Right lobe of liver (tissue), 6 donors: ENCODE measurements around the gene LPCAT2. TPM values are rescaled to one million over a fixed set of nuclear protein-coding genes. Genes with fewer than 3 reads are reported as not detected.

Experiments
- ATAC-seq, 4 donors: fragments of 200-7000 bp; cut with Tn5 transposase; one replicate each; pipeline ENCODE4 v1.9.1; 2020; ENCODE audit warnings: mild to moderate bottlenecking in 4 of 4, moderate library complexity in 4 of 4
- DNase-seq, 3 donors: peaks; one replicate each; pipeline ENCODE4 v3.0.0-alpha.2; 2020
- H3K27ac ChIP-seq, 3 donors: fragments of 200-600 bp; one replicate each; pipeline ENCODE4 v1.8.0; 2022
- H3K27me3 ChIP-seq, 2 donors: fragments of 200-600 bp; one replicate each; pipeline ENCODE4 v1.8.0; 2022
- H3K36me3 ChIP-seq, 4 donors: fragments of 200-600 bp; sonication (generic) in 1 of 4; one replicate each; pipeline versions ENCODE4 v1.5.1 to v1.8.0; 2017 to 2022; ENCODE audit warnings: control low read depth in 1 of 4
- H3K4me1 ChIP-seq, 4 donors: fragments of 200-600 bp; sonication (generic) in 1 of 4; one replicate each; pipeline versions ENCODE4 v1.5.1 to v1.8.0; 2017 to 2022; ENCODE audit warnings: control low read depth in 1 of 4
- H3K4me3 ChIP-seq, 3 donors: fragments of 200-600 bp; one replicate each; pipeline ENCODE4 v1.8.0; 2022
- H3K9me3 ChIP-seq, 4 donors: fragments of 200-600 bp; sonication (generic) in 1 of 4; one replicate each; pipeline versions ENCODE4 v1.5.1 to v1.8.0; 2017 to 2022; ENCODE audit warnings: control low read depth in 1 of 4
- CTCF ChIP-seq, 4 donors: fragments of 200-600 bp in 3 of 4; fragments of 450-650 bp in 1 of 4; IDR thresholded peaks; one replicate each; pipeline versions ENCODE4 v1.5.1 to v1.8.0; 2016 to 2022; ENCODE audit warnings: antibody characterized with exemption in 4 of 4, mild to moderate bottlenecking in 2 of 4
- POLR2A ChIP-seq: fragments of 450-650 bp; IDR thresholded peaks from one replicate; pipeline ENCODE4 v1.6.1; 2017; ENCODE audit warnings: antibody characterized with exemption, mild to moderate bottlenecking
- WGBS: methylation state at CpG from one replicate; pipeline ENCODE4 v1.1.6; 2018; ENCODE audit warnings: low coverage, low lambda C conversion rate; ENCODE audit not compliant: insufficient coverage; ENCODE audit errors: missing lambda C conversion rate; 5-methylcytosine and 5-hydroxymethylcytosine counted together
- intact Hi-C, 2 donors: fragments of 100-400 bp; cut with DNase I; formaldehyde crosslinking; loops; one replicate each; pipeline versions ENCODE4 v1.11.2 to v1.14.1; 2022
- total RNA-seq, 6 experiments: library from RNA; depleted of rRNA in 2 of 6; stranded (reverse); fragments of >200 nt in 2 of 6; fragmentation: NEBNext Ultra II Directional in 3 of 6; extraction: Animal tissue kit (Norgen Biotek cat#: 25700) in 3 of 6; gene quantifications; one replicate each; pipeline versions ENCODE4 v1.1.0 to v1.2.4, GENCODE V29; 2016 to 2023
- donor health status: DM: no; HTN: yes; CAD: no.
- donor health status: DM: no; HTN: no; CAD: no.
- donor health status: DM: no; HTN: no; CAD: no.
- donor health status: DM: no; HTN: yes; CAD: no.
- donor health status: DM: no; HTN: yes; CAD: no.

Gene LPCAT2
- total RNA-seq, 6 experiments from 2014 or later, result 1.8 to 5.1 (median 2.7) TPM

- intact Hi-C loops, result no loop called here
- no peaks in the 10 kb centered on the region for H3K9me3 ChIP-seq
- TF ChIP-seq POLR2A (no peak), CTCF (IDR thresholded peaks at IDR 0.05) (peak in 2 of 4 donors; percentile 11 to 17)
- peak; percentile 93 to 96 (median 96) for ATAC-seq
- no peaks in the 10 kb centered on the region for H3K36me3 ChIP-seq
- no peak overlapping the region for H3K4me3 ChIP-seq
- no peaks in the 10 kb centered on the region for H3K27me3 ChIP-seq
- no peak overlapping the region for H3K27ac ChIP-seq
- DNase-seq, result peak; percentile 77 to 93 (median 90)
- WGBS, result 13% methylated on average over 3 of the region's 13 CpGs
- H3K4me1 ChIP-seq, result peaks cover 0 to 16% (median 6%) of the 10 kb centered on the region in 4 donors
Measured at GRCh38 chr16:55502801-55503366, 6.0 kb upstream of the LPCAT2 start.

- no peak for ATAC-seq
- H3K4me1 ChIP-seq, result peaks cover 0 to 16% (median 6%) of the 10 kb centered on the region in 4 donors
- H3K4me3 ChIP-seq, result no peak overlapping the region
- H3K27ac ChIP-seq, result no peak overlapping the region
- no peaks in the 10 kb centered on the region for H3K36me3 ChIP-seq
- no peaks in the 10 kb centered on the region for H3K27me3 ChIP-seq
- no peak for DNase-seq
- no peaks in the 10 kb centered on the region for H3K9me3 ChIP-seq
- TF ChIP-seq POLR2A (no peak), CTCF (IDR thresholded peaks at IDR 0.05) (no peak)
- intact Hi-C loops, result no loop called here
- WGBS, result 94% methylated on average over 7 of the region's 8 CpGs
Measured at GRCh38 chr16:55503726-55504550, 4.9 kb upstream of the LPCAT2 start.

- intact Hi-C loops, result no loop called here
- TF ChIP-seq CTCF (IDR thresholded peaks at IDR 0.05), result no peak
- no peak for TF ChIP-seq POLR2A
- Histone ChIP-seq H3K9me3 (no peaks in the 10 kb centered on the region), H3K27ac (no peak overlapping the region), H3K4me1 (peaks cover 0 to 16% (median 6%) of the 10 kb centered on the region in 4 donors), H3K27me3 (no peaks in the 10 kb centered on the region), H3K36me3 (no peaks in the 10 kb centered on the region), H3K4me3 (no peak overlapping the region)
- no peak for ATAC-seq
- 88% methylated on average over 5 of the region's 10 CpGs for WGBS
- no peak for DNase-seq
Measured at GRCh38 chr16:55505333-55506015, 3.4 kb upstream of the LPCAT2 start.

GRCh38 chr16:55506083-55506482, 2.8 kb upstream of the LPCAT2 start:
- Histone ChIP-seq H3K4me3 (no peak overlapping the region), H3K27me3 (no peaks in the 10 kb centered on the region), H3K27ac (no peak overlapping the region), H3K4me1 (peaks cover 0 to 16% (median 6%) of the 10 kb centered on the region in 4 donors), H3K9me3 (no peaks in the 10 kb centered on the region), H3K36me3 (no peaks in the 10 kb centered on the region)
- peak in 1 of 3 donors; percentile 30 for DNase-seq
- no peak for TF ChIP-seq CTCF (IDR thresholded peaks at IDR 0.05)
- no peak for TF ChIP-seq POLR2A
- WGBS, result 74% methylated on average over 5 of the region's 7 CpGs
- ATAC-seq, result no peak
- intact Hi-C loops, result no loop called here
